COR-L47 (cell line): ENCODE measurements around the gene ESPN.
"Not testable (repeated sequence)": the region's sequence is repeated elsewhere in the genome, so short reads cannot be mapped to it uniquely, and the experiment has no call there.

Source experiments
- DNase-seq: peaks from one replicate; lab custom pipeline; 2025; lab: John Stamatoyannopoulos, UW

Gene ESPN

GRCh38 chr1:6410248-6410893 lies 14.2 kb upstream of the ESPN start:
- no peak for DNase-seq

DNA sequence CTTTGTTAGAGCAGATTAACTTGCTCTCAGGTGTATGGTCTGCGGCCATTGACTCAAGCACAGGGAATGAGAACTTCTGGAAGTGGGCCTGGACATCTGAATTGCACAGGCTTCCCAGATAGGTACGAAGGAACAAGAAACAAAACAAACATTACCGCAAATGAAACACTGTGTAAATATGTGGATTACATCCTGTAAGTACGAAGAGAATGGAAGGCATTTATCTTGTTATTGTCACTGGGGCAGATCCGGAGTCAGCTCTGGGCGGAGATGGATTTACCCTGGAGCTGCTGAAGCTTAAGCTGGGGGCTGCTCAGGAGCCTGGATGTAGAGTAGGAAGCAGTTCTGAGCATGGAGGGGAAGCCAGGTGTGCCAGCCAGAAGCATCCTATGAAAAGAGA lies 11.7 kb upstream of the ESPN start:
- peak; percentile 39 for DNase-seq

DNA sequence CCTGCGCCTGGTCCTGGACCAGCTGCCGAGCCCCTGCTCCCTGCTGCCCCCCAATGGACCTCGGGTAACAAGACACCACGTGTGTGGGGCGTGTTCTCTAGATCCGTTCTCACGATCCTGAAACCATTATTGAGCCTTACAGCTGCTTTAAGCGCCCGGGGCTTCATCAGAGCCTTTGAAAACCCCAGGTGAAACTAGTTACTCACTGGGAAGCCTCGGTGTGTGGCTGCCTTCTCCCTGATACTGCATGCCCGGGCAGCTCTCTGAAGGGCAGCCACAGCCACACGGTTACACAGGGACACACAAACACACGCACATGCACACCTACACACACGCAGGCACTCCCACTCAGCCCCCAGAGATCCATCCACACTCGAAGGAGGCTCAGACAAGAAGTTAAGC lies 10.1 kb upstream of the ESPN start:
- DNase-seq, result no peak

- DNase-seq, result no peak
These were observed 9.5 kb upstream of the ESPN start for GRCh38 chr1:6414881-6415626.

- DNase-seq, result no peak
These were observed 8.3 kb upstream of the ESPN start for GRCh38 chr1:6416295-6416656.

DNA sequence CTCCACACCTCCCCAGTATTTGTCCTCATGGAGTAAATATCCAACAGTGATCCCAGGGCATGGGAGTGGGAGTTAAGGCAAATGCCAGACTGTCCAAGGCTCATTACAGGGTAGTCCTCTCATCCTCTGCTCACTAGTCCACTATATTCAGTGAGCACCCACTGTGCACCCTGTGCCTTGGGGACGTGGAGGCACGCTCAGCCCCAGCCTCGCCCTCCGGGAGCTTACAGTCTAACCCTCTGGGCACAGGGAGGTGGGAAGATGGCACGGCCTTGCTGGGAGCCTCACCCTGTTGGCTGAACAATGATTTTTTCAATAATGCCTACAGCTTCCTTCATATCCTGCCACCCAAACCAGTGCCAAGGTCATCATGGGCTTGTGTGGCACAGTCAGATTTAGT lies 7.7 kb upstream of the ESPN start:
- DNase-seq, result no peak

DNA sequence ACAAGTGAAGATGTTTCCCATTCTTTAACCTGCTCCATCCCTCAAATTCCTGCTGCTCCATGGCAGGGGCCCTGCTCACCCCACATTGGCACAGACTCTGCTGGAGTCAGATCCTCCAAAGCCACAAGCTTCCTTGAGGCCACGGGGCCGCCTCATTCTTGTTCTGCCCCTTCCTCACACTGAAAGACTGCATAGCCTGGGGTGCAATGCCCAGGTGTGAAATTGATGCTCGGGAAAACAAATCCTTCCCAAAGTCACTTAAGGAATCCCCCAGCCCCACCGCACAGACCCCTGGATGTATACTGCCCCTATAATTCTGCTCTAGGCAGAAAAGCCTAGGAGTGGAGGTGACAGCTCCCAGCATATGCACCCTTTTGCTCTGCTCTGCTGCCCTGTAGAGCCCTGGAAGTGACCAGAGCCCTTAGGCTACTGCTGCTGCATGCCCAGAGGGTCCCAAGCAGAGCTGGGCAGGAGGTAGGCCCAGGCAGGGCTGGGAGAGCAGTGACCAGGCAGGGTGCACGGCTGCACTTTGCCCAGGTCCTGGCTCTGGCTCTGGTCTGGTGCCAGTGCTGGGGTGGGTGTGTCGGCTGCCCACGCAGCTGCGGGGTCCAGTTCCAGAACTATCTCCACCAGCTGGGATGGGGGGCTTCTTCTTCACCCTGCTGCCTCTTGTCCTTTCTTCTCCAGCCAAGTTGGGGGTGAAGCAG lies 6.5 kb upstream of the ESPN start:
- no peak for DNase-seq

DNA sequence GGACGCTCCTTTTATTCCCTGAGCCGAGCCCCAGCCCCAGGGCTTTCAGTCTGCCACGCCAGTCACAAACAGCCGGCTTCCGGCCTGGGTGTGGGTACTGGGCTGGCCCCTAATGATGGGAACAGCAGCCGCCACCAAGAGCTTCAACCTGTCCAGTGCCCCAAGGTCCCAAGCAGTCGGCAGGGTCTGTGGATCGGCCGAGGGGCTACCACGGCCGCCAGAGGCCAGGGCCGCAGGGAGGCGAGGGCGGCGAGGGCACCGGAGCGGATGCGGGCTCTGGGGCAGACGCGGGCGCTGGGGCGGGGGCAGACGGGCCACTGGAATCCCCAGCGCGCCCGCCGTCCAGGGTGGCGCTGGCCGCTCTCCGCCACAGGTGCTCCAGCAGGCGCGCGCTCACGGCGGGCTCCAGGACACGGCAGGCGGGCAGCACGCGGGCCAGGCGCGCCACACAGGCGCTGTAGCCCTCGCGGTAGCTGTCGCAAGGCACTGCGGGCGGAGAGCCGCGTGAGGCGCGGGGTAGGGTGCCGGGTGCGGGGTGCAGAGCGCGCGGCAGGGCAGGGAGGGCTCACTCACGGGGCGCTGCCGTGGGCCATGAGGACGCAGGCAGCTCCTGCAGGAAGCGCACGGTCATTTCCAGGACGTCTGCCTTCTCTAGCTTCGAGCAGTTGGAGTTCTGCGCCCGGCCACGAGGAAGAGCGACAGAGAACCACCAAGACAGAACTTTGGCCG lies 5.7 kb upstream of the ESPN start:
- no peak for DNase-seq

- no peak for DNase-seq
These were observed 5.2 kb upstream of the ESPN start for GRCh38 chr1:6419397-6419803.

- DNase-seq, result no peak
These were observed 4.6 kb upstream of the ESPN start, which contains the start of gene HES2 for GRCh38 chr1:6419804-6420453. HES2 (minus strand) TSS chr1:6419919; CDS start chr1:6419820, 99 bp downstream.

DNA sequence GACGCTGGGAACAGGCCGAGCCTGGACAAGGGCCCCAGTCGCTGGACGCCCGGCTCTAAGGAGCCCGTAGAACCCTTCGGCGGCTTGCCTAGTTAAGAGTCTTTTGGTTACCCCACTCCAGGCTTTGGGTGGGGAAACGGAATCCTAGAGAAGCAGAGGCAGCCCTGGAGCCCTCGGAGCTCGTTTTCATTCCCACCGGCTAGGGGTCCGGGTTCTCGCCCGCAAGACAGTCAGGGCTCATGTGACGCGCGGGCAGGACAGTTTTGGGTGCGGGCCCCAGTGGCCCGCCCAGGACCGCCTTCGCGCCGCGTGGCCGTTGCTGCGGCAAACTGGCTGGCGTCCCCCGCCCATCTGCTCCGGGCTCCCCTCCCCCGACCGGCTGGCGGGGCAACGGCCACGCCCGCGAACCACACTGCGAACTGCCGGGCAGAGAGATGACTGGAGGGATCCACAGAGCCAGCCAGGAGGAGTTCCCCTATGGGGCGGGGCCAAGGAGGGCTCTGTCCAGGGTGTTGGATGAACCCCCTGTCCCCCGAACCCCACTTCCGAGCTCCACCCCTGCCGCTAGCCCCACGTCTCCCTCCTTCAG lies 4.0 kb upstream of the ESPN start:
- DNase-seq, result no peak

GRCh38 chr1:6421266-6421665 lies 3.3 kb upstream of the ESPN start:
- no peak for DNase-seq

DNA sequence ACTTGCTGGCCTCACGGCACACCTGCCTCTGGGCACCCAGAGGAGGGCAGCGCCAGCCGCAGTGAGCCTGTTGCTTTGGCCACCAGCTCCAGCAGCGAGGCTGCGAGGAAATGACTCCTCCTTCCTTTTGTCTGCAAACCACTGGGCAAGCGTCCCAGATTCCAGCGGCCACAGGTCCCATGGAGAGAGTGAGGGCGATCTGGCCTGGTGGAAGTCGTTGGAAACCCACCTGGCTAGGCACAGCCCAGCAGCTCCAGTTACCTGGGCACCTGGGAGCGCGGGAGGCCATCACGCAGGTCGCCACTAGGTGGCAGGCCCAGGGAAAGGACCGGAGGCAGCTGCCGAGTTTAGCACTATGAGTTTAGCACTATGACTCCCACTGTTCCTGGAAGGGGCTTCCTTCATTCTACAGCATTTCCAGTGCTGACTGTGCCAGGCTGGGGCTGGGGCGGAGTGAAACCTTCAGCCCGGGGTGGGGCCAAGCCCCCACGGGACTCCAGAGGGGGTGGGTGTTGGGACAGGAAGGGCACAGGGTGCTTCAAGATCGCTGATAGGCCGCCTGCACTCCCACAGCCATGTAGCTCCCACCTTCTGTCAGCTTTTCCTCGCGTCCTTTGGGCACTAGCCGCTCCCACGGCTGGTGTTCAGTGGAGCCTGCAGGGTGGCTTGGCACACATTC lies 1.1 kb upstream of the ESPN start:
- peak; percentile 91 for DNase-seq

GRCh38 chr1:6424000-6424565 lies 493 bp upstream of the ESPN start:
- DNase-seq, result no peak

DNA sequence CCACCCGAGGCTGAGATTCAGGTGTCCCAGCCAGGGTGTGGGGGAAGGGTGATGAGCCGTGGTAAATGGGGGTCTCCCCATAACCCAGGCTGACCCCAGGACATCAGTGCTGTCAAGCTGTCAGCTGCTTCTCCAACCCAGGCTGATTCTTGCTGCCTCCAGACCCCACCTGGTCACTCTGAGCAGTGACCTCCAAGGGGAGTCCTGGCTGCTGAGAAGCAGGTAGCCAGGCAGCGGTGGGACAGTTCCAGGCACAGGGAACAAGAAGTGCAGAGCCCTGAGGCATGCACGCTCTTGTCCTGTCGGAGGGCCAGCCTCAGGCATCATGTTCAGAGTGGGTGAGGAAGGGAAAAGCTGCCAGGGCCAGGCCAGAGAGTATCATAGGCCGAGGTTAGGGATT lies 1.1 kb downstream of the ESPN start:
- no peak for DNase-seq

GRCh38 chr1:6426277-6426971 lies 1.8 kb downstream of the ESPN start:
- no peak for DNase-seq

DNA sequence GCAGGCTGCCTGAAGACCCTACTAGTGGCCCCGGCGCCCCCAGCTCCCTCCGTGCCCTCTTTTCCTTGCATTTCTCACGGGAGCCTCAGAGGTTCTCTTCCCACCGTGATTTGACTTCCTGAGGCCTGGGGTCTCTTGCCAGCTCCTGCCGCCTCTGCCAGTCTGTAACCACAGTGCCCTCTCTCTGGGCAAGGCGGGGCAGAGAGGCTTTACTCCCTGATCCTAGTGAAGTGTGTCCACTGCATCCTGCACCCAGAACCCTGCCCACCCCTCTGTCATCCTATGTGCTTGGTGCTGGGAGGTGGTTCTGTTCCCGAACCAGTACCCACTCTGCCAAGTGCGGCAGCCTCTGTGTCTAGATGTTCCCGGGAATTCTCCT lies 2.4 kb downstream of the ESPN start:
- DNase-seq, result no peak

DNA sequence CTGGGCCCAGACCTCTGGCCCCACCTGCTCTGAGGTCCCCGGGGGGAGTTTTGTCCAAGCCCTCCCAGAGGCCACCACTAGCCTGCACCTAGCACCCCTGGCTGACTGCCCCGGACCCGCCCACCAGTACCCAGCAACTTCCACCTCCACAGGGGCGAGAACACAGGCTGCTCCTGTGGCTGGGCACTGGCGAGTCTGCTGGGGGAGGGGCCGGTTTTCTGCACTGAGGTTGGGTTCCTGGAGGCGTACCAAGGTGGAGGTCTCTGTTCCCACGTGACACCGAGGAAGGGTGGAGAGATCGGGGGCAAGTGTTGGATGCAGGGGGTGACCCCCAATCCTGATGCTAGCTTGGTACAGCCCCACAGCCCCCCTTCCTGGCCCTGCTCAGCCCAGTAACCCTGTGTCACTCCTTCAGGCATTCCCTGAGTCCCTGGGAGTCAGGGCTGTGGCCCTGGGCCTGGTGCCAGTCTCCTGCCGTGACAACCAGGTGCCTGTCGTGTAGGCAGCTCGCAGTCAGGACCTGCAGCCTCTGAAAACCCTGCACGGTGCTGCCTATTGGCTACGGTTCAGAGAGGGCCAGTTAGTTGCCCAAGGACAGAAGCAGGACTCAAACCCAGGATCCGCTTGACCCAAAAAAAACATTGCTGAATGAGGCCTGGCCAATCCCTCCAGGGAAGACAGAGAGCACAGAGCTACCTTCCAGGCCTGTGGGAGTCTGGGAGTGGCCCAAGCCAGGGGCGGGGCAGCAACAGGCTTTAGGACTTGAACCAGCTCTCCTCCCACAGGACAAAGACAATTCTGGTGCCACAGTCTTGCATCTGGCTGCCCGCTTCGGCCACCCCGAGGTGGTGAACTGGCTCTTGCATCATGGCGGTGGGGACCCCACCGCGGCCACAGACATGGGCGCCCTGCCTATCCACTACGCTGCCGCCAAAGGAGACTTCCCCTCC lies 3.1 kb downstream of the ESPN start:
- peak; percentile 39 for DNase-seq

DNA sequence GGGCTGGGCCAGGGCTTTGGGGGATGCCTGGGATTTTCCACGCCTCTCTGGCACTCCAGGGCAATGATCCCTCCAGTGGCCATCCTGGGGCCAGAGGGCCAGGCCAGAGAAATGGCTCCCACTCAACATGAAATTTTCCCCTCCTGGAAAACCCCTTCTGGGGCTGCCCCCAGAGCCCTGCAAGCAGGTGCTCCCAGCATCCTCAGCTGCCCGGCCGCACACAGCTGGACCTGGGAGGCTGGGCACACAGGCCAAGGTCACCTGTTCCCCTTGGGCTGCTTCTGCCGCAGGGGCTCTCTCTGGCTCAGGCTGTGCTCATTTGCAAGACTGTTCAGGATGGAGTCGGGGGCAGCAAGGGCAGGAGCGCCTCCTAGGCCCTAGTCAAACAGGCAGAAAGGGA lies 3.9 kb downstream of the ESPN start:
- DNase-seq, result not testable (repeated sequence)
